Transverse colon (tissue), 3 donors: ENCODE data around the gene PLIN5.

Experiments used
- CTCF ChIP-seq, 5 experiments: fragments of 200-600 bp in 3 of 5; fragments of 450-650 bp in 2 of 5; sonication (generic) in 3 of 5; IDR thresholded peaks; 1 replicate in 2 of 5; 2 replicates in 3 of 5; pipeline ENCODE4 v1.5.1; 2016 to 2017; ENCODE audit warnings: antibody characterized with exemption in 5 of 5, inconsistent platforms in 3 of 5, mild to moderate bottlenecking in 2 of 5, moderate library complexity in 1 of 5
- POLR2A ChIP-seq: fragments of 450-650 bp; IDR thresholded peaks from one replicate; pipeline ENCODE4 v1.6.1; 2016; ENCODE audit warnings: antibody characterized with exemption, mild to moderate bottlenecking, moderate library complexity

GRCh38 chr19:4499855-4500254 lies 35.2 kb downstream of the PLIN5 start:
- TF ChIP-seq POLR2A (no peak), CTCF (IDR thresholded peaks at IDR 0.05) (no peak)
